Retinal pigment epithelial cell (primary cell): ENCODE results near the gene AJAP1.

Source experiments
- DNase-seq: peaks from one replicate; pipeline ENCODE4 v3.0.0-alpha.2; 2010; ENCODE audit warnings: low read depth
- H3K4me3 ChIP-seq: 2 replicates; pipeline ENCODE4 v1.5.1; 2011; ENCODE audit warnings: mild to moderate bottlenecking, low read length, control low read depth, moderate library complexity
- CTCF ChIP-seq: conservative IDR thresholded peaks from 2 replicates; pipeline ENCODE4 v1.5.1; 2011; ENCODE audit warnings: low read depth, low read length, control low read depth, inconsistent platforms

The AJAP1 gene

GRCh38 chr1:4724001-4724400 lies 69.6 kb downstream of the AJAP1 start:
- H3K4me3 ChIP-seq: no peak overlapping the region
- TF ChIP-seq CTCF: no peak
- no peak for DNase-seq

GRCh38 chr1:4724695-4725250 lies 70.4 kb downstream of the AJAP1 start:
- no peak overlapping the region for H3K4me3 ChIP-seq
- TF ChIP-seq CTCF: no peak
- DNase-seq: no peak

GRCh38 chr1:4725416-4725815 lies 71.0 kb downstream of the AJAP1 start:
- no peak for DNase-seq
- TF ChIP-seq CTCF: no peak
- H3K4me3 ChIP-seq: no peak overlapping the region

- no peak for TF ChIP-seq CTCF
- H3K4me3 ChIP-seq: no peak overlapping the region
- no peak for DNase-seq
Observed at GRCh38 chr1:4726620-4727341, 72.4 kb downstream of the AJAP1 start.

- DNase-seq: no peak
- no peak overlapping the region for H3K4me3 ChIP-seq
- no peak for TF ChIP-seq CTCF
Observed at GRCh38 chr1:4728319-4729089, 74.1 kb downstream of the AJAP1 start.

- DNase-seq: no peak
- H3K4me3 ChIP-seq: no peak overlapping the region
- TF ChIP-seq CTCF: no peak
Observed at GRCh38 chr1:4729090-4729471, 74.7 kb downstream of the AJAP1 start.
